MM.1S (cell line): Measurements from ENCODE around the gene ART3.

Experiments used
- CTCF ChIP-seq: fragments of 300-600 bp; sonication (generic); IDR thresholded peaks from 2 replicates; pipeline ENCODE4 v1.5.1; 2016; ENCODE audit warnings: antibody characterized with exemption, low read length, mixed read lengths
- EZH2 ChIP-seq: fragments of 300-600 bp; sonication (generic); optimal IDR thresholded peaks from 2 replicates; pipeline ENCODE3; 2017; ENCODE audit warnings: low read depth, mild to moderate bottlenecking, antibody characterized with exemption, low read length, mixed read lengths

- no peak for TF ChIP-seq CTCF
- no peak for TF ChIP-seq EZH2
Observed at GRCh38 chr4:76155979-76156378, 81.5 kb downstream of the ART3 start.
